Posterior vena cava (tissue), 2 donors: Measurements from ENCODE around the gene POLA1. TPM values are rescaled to one million over a fixed set of nuclear protein-coding genes. Genes with fewer than 3 reads are reported as not detected.

Experiments
- DNase-seq: peaks from one replicate; pipeline ENCODE4 v3.0.0-alpha.2; 2020; ENCODE audit warnings: low spot score
- intact Hi-C, 2 donors: fragments of 100-400 bp; cut with DNase I; formaldehyde crosslinking; loops; one replicate each; pipeline versions ENCODE4 v1.14.1 to v1.14.2; 2022 to 2023
- total RNA-seq, 2 donors: library from RNA; stranded (reverse); fragmentation: NEBNext Ultra II Directional; extraction: Animal tissue kit (Norgen Biotek cat#: 25700); gene quantifications; one replicate each; pipeline ENCODE4 v1.2.1, GENCODE V29; 2021
- donor health status: DM: yes; HTN: yes; CAD: no.
- donor health status: DM: yes; HTN: yes; CAD: no.

POLA1 gene
- total RNA-seq, 2 donors from 2014 or later, result 10.4 to 12.1 TPM

- DNase-seq, result no peak
- intact Hi-C loops, result no loop called here
Measured at GRCh38 chrX:25003066-25003849, 309.5 kb downstream of the POLA1 start.

GRCh38 chrX:25004040-25004439 lies 310.3 kb downstream of the POLA1 start:
- DNase-seq, result no peak
- intact Hi-C loops, result no loop called here

GRCh38 chrX:25004485-25005032 lies 310.8 kb downstream of the POLA1 start:
- DNase-seq, result no peak
- intact Hi-C loops, result no loop called here

GRCh38 chrX:25005034-25005381 lies 311.3 kb downstream of the POLA1 start:
- no peak for DNase-seq
- intact Hi-C loops, result no loop called here

- intact Hi-C loops, result no loop called here
- DNase-seq, result no peak
Measured at GRCh38 chrX:25005382-25006185, 311.9 kb downstream of the POLA1 start.

- DNase-seq, result no peak
- intact Hi-C loops, result no loop called here
Measured at GRCh38 chrX:25006586-25007058, 312.9 kb downstream of the POLA1 start.

GRCh38 chrX:25007059-25008053 lies 313.6 kb downstream of the POLA1 start:
- intact Hi-C loops, result no loop called here
- no peak for DNase-seq

- intact Hi-C loops, result no loop called here
- no peak for DNase-seq
Measured at GRCh38 chrX:25009407-25009806, 315.7 kb downstream of the POLA1 start.

GRCh38 chrX:25010784-25011588 lies 317.3 kb downstream of the POLA1 start:
- intact Hi-C loops, result no loop called here
- no peak for DNase-seq

- intact Hi-C loops, result no loop called here
- no peak for DNase-seq
Measured at GRCh38 chrX:25011589-25012432, 318.1 kb downstream of the POLA1 start.

GRCh38 chrX:25012433-25012735 lies 318.7 kb downstream of the POLA1 start:
- no peak for DNase-seq
- intact Hi-C loops, result no loop called here

- DNase-seq, result no peak
- intact Hi-C loops, result loop anchor here in 1 of 2 donors (1.0 kb wide), 1 partner anchor 18 kb away; no protein-coding TSS in a partner anchor
Measured at GRCh38 chrX:25012793-25013631, 319.3 kb downstream of the POLA1 start.

GRCh38 chrX:25013632-25014365 lies 320.1 kb downstream of the POLA1 start:
- intact Hi-C loops, result loop anchor here in 1 of 2 donors (1.0 kb wide), 1 partner anchor 18 kb away; no protein-coding TSS in a partner anchor
- DNase-seq, result no peak

GRCh38 chrX:25014366-25014838 lies 320.7 kb downstream of the POLA1 start:
- DNase-seq, result no peak
- intact Hi-C loops, result no loop called here

GRCh38 chrX:25015486-25016360 lies 322.0 kb downstream of the POLA1 start, which contains the start of gene ARX:
Gene ARX, minus strand, starts transcription at chrX:25015965. Its CDS starts 228 bp downstream, at chrX:25015737.
- peak; percentile 83 for DNase-seq
- intact Hi-C loops, result no loop called here
